H9 (cell line): ENCODE measurements around the gene NCOA1. TPM values are rescaled to one million over a fixed set of nuclear protein-coding genes. Genes with fewer than 3 reads are reported as not detected.

Source experiments
- DNase-seq: peaks from one replicate; pipeline ENCODE4 v3.0.0-alpha.2; 2017
- H2AFZ ChIP-seq: one replicate; pipeline ENCODE4 v1.6.1; 2013; ENCODE audit warnings: mild to moderate bottlenecking, low read length, control low read depth, moderate library complexity
- H2AK5ac ChIP-seq: 2 replicates; pipeline ENCODE4 v1.6.1; 2013; ENCODE audit warnings: low read length, control low read depth, mixed read lengths; ENCODE audit not compliant: insufficient read length
- H2BK120ac ChIP-seq: one replicate; pipeline ENCODE4 v1.6.1; 2013; ENCODE audit warnings: low read depth, mild to moderate bottlenecking, low read length, control low read depth, inconsistent platforms; ENCODE audit not compliant: poor library complexity, severe bottlenecking
- H2BK12ac ChIP-seq: 2 replicates; pipeline ENCODE4 v1.6.1; 2013; ENCODE audit warnings: low read length, control low read depth, mixed read lengths, low read depth; ENCODE audit not compliant: insufficient read length
- H2BK15ac ChIP-seq: 2 replicates; pipeline ENCODE4 v1.6.1; 2013; ENCODE audit warnings: low read depth, low read length, control low read depth
- H2BK20ac ChIP-seq: one replicate; pipeline ENCODE4 v1.6.1; 2013; ENCODE audit warnings: low read depth, mild to moderate bottlenecking, low read length, control low read depth, inconsistent platforms; ENCODE audit not compliant: poor library complexity, severe bottlenecking
- H2BK5ac ChIP-seq: 2 replicates; pipeline ENCODE4 v1.6.1; 2013; ENCODE audit warnings: low read length, control low read depth, mixed read lengths; ENCODE audit not compliant: insufficient read length
- H3K14ac ChIP-seq: 2 replicates; pipeline ENCODE4 v1.6.1; 2013; ENCODE audit warnings: low read length, control low read depth; ENCODE audit not compliant: insufficient read depth
- H3K18ac ChIP-seq: 2 replicates; pipeline ENCODE4 v1.6.1; 2013; ENCODE audit warnings: low read depth, mild to moderate bottlenecking, mixed read lengths, low read length, control low read depth; ENCODE audit not compliant: insufficient read length
- H3K23ac ChIP-seq: 2 replicates; pipeline ENCODE4 v1.6.1; 2013; ENCODE audit warnings: low read length, control low read depth, mixed read lengths, low read depth; ENCODE audit not compliant: insufficient read length
- H3K23me2 ChIP-seq: 2 replicates; pipeline ENCODE4 v1.6.1; 2013; ENCODE audit warnings: low read depth, mild to moderate bottlenecking, mixed read lengths, low read length, control low read depth; ENCODE audit not compliant: insufficient read length, poor library complexity, severe bottlenecking
- H3K27ac ChIP-seq: 2 replicates; pipeline ENCODE4 v1.5.1; 2013; ENCODE audit warnings: low read length, control low read depth, mixed read lengths, low read depth; ENCODE audit not compliant: insufficient read length
- H3K27me3 ChIP-seq: 2 replicates; pipeline ENCODE4 v1.6.1; 2013; ENCODE audit warnings: low read length, control low read depth, inconsistent platforms; ENCODE audit not compliant: insufficient read depth
- H3K4ac ChIP-seq: 2 replicates; pipeline ENCODE4 v1.6.1; 2013; ENCODE audit warnings: low read depth, mild to moderate bottlenecking, control low read depth, inconsistent platforms, low read length, moderate library complexity
- H3K4me1 ChIP-seq: 2 replicates; pipeline ENCODE4 v1.6.1; 2013; ENCODE audit warnings: low read length, control low read depth, inconsistent platforms; ENCODE audit not compliant: insufficient read depth
- H3K4me2 ChIP-seq: 2 replicates; pipeline ENCODE4 v1.6.1; 2013; ENCODE audit warnings: low read length, control low read depth, mixed read lengths; ENCODE audit not compliant: insufficient read length, insufficient read depth
- H3K56ac ChIP-seq: 2 replicates; pipeline ENCODE4 v1.6.1; 2013; ENCODE audit warnings: low read depth, mild to moderate bottlenecking, mixed read lengths, low read length, control low read depth; ENCODE audit not compliant: insufficient read length
- H3K79me1 ChIP-seq: 2 replicates; pipeline ENCODE4 v1.6.1; 2013; ENCODE audit warnings: low read depth, mild to moderate bottlenecking, moderate library complexity, low read length, control low read depth, inconsistent platforms; ENCODE audit not compliant: insufficient read depth, poor library complexity, severe bottlenecking
- H3K79me2 ChIP-seq: 2 replicates; pipeline ENCODE4 v1.6.1; 2013; ENCODE audit warnings: low read length, control low read depth, inconsistent platforms; ENCODE audit not compliant: insufficient read depth
- H3K9ac ChIP-seq: 2 replicates; pipeline ENCODE4 v1.6.1; 2013; ENCODE audit warnings: low read length, control low read depth, mixed read lengths; ENCODE audit not compliant: insufficient read length; ENCODE audit errors: extremely low read depth
- H3K9me3 ChIP-seq: one replicate; pipeline ENCODE4 v1.6.1; 2013; ENCODE audit warnings: low read depth, low read length, inconsistent platforms; ENCODE audit not compliant: control insufficient read depth
- H3T11ph ChIP-seq: one replicate; pipeline ENCODE4 v1.6.1; 2013; ENCODE audit warnings: mild to moderate bottlenecking, low read length, control low read depth, inconsistent platforms
- H4K20me1 ChIP-seq: one replicate; pipeline ENCODE4 v1.6.1; 2013; ENCODE audit not compliant: control insufficient read depth, insufficient read length, insufficient read depth
- H4K5ac ChIP-seq: 2 replicates; pipeline ENCODE4 v1.6.1; 2013; ENCODE audit warnings: low read depth, mild to moderate bottlenecking, mixed read lengths, low read length, control low read depth; ENCODE audit not compliant: insufficient read length
- H4K8ac ChIP-seq: replicated peaks from 2 replicates; pipeline ENCODE4 v1.6.1; 2013; ENCODE audit warnings: low read length, control low read depth, mixed read lengths, low read depth; ENCODE audit not compliant: insufficient read length
- H4K91ac ChIP-seq: 2 replicates; pipeline ENCODE4 v1.6.1; 2013; ENCODE audit warnings: low read depth, mild to moderate bottlenecking, moderate library complexity, mixed read lengths, low read length, control low read depth; ENCODE audit not compliant: insufficient read length
- H3K27ac Mint-ChIP-seq, 3 experiments: 2 replicates in 2 of 3; 3 replicates in 1 of 3; pipeline ENCODE4 v1.8.0; 2020 to 2021; ENCODE audit warnings: mixed read lengths in 3 of 3, mild to moderate bottlenecking in 1 of 3, moderate library complexity in 1 of 3
- H3K27me3 Mint-ChIP-seq: 2 replicates; pipeline ENCODE4 v1.8.0; 2021; ENCODE audit warnings: low read depth, mild to moderate bottlenecking, moderate library complexity, mixed read lengths
- H3K36me3 Mint-ChIP-seq, 3 experiments: 2 replicates in 2 of 3; 3 replicates in 1 of 3; pipeline ENCODE4 v1.8.0; 2020 to 2021; ENCODE audit warnings: low read depth in 3 of 3, mixed read lengths in 3 of 3; ENCODE audit not compliant: insufficient read depth in 1 of 3
- H3K4me1 Mint-ChIP-seq, 2 experiments: 2 replicates each; pipeline ENCODE4 v1.8.0; 2020; ENCODE audit warnings: mixed read lengths in 2 of 2
- H3K4me3 Mint-ChIP-seq, 2 experiments: 2 replicates in 1 of 2; 3 replicates in 1 of 2; pipeline ENCODE4 v1.8.0; 2020 to 2021; ENCODE audit warnings: mild to moderate bottlenecking in 2 of 2, mixed read lengths in 2 of 2, moderate library complexity in 1 of 2
- H3K9me3 Mint-ChIP-seq, 2 experiments: 2 replicates in 1 of 2; 3 replicates in 1 of 2; pipeline ENCODE4 v1.8.0; 2020; ENCODE audit warnings: mild to moderate bottlenecking in 2 of 2, mixed read lengths in 2 of 2, moderate library complexity in 1 of 2
- WGBS: extraction: QIAGEN DNeasy Blood & Tissue Kit; methylation state at CpG from one replicate; pipeline ENCODE4 v1.1.7; 2013; ENCODE audit warnings: missing lambda C conversion rate, low lambda C conversion rate, mixed read lengths; ENCODE audit not compliant: insufficient read length; ENCODE audit errors: extremely low coverage; 5-methylcytosine and 5-hydroxymethylcytosine counted together
- total RNA-seq: library from RNA; stranded (reverse); gene quantifications from 2 replicates; pipeline ENCODE4 v1.2.1, GENCODE V29; 2021
- TF ChIP-seq, protein P1 (sequence below): fragments of 200-600 bp; sonication (generic); conservative IDR thresholded peaks from 3 replicates; pipeline ENCODE4 v1.8.0; 2021; ENCODE audit warnings: antibody characterized with exemption, mild to moderate bottlenecking

NCOA1 gene
- total RNA-seq, 1 experiment from 2014 or later = 14.8 TPM

DNA sequence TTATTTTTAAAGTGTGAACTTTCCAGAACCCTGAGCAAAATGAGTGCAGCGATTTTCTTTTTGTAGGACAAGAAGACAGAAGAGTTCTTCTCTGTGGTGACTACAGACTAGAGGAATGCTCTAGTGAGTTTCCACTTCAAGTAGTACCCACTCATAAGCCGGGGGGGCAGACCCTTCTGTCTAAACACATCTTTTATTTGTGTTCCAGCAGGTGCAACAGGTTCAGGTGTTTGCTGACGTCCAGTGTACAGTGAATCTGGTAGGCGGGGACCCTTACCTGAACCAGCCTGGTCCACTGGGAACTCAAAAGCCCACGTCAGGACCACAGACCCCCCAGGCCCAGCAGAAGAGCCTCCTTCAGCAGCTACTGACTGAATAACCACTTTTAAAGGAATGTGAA, 277.0 kb downstream of the NCOA1 start:
- Mint-ChIP-seq H3K36me3 (peaks cover 7 to 19% (median 17%) of the 10 kb centered on the region in 3 experiments), H3K27ac (no peak overlapping the region), H3K4me3 (no peak overlapping the region), H3K9me3 (peaks cover 0 to 3% of the 10 kb centered on the region in 2 experiments; a peak in 1 of 5 replicates), H3K27me3 (no peaks in the 10 kb centered on the region; the same call in 1 of the 2 replicates), H3K4me1 (peaks cover 5 to 9% of the 10 kb centered on the region in 2 experiments)
- Histone ChIP-seq H2AFZ (no peak overlapping the region), H3K23me2 (no peaks in the 10 kb centered on the region), H2BK15ac (no peak overlapping the region), H3K14ac (no peak overlapping the region), H3K56ac (no peak overlapping the region), H3K4me1 (no peaks in the 10 kb centered on the region), H4K20me1 (no peaks in the 10 kb centered on the region), H3K79me1 (no peaks in the 10 kb centered on the region), H3K9me3 (no peaks in the 10 kb centered on the region), H3K27me3 (no peaks in the 10 kb centered on the region), H3K4me2 (no peak overlapping the region), H3K18ac (no peak overlapping the region), H2BK5ac (no peak overlapping the region), H3K4ac (no peak overlapping the region), H2BK20ac (no peak overlapping the region), H4K91ac (no peak overlapping the region), H3K9ac (no peak overlapping the region), H2BK120ac (no peak overlapping the region), H3T11ph (no peak overlapping the region), H4K8ac (no peak overlapping the region), H2AK5ac (no peak overlapping the region), H3K79me2 (no peaks in the 10 kb centered on the region), H2BK12ac (no peak overlapping the region), H4K5ac (no peak overlapping the region), H3K27ac (no peak overlapping the region), H3K23ac (no peak overlapping the region)
- TF ChIP-seq, protein P1, sequence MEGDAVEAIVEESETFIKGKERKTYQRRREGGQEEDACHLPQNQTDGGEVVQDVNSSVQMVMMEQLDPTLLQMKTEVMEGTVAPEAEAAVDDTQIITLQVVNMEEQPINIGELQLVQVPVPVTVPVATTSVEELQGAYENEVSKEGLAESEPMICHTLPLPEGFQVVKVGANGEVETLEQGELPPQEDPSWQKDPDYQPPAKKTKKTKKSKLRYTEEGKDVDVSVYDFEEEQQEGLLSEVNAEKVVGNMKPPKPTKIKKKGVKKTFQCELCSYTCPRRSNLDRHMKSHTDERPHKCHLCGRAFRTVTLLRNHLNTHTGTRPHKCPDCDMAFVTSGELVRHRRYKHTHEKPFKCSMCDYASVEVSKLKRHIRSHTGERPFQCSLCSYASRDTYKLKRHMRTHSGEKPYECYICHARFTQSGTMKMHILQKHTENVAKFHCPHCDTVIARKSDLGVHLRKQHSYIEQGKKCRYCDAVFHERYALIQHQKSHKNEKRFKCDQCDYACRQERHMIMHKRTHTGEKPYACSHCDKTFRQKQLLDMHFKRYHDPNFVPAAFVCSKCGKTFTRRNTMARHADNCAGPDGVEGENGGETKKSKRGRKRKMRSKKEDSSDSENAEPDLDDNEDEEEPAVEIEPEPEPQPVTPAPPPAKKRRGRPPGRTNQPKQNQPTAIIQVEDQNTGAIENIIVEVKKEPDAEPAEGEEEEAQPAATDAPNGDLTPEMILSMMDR = no peak
- no peak for DNase-seq
- WGBS = no CpG with 5 or more reads among the region's 5 CpGs
